ENCODE data around the gene NOP16.

GRCh38 chr5:176384991-176385390 is 3.4 kb downstream of the NOP16 start:
- no peak for TF ChIP-seq CTCF (conservative IDR thresholded peaks at IDR 0.05 in 1 of 2, IDR thresholded peaks at IDR 0.05 in 1 of 2; ENCODE audit: low read depth in 1 of 2, low read length in 2 of 2)
- TF ChIP-seq EZH2 (IDR thresholded peaks at IDR 0.05; ENCODE audit: low read length, missing control alignments) = no peak

All from fibroblast of lung (primary cell).